ENCODE data around the gene CBFA2T3. TPM values are rescaled to one million over a fixed set of nuclear protein-coding genes. Genes with fewer than 3 reads are reported as not detected.

Gene CBFA2T3
- total RNA-seq, 1 donor from 2014 or later, result 32.8 TPM

GRCh38 chr16:88903267-88903666 is 73.7 kb downstream of the CBFA2T3 start:
- no peaks in the 10 kb centered on the region for H3K4me1 ChIP-seq
- TF ChIP-seq CTCF (IDR thresholded peaks at IDR 0.05), result no peak

GRCh38 chr16:88902744-88903143 is 74.3 kb downstream of the CBFA2T3 start:
- Histone ChIP-seq H3K27ac (no peak overlapping the region), H3K36me3 (no peaks in the 10 kb centered on the region)

More at GRCh38 chr16:88903267-88903666, 73.7 kb downstream of the CBFA2T3 start:
- intact Hi-C loops (cut with DNase I), result no loop called here
- Histone ChIP-seq H3K4me3 (no peak overlapping the region), H3K36me3 (no peaks in the 10 kb centered on the region), H3K27ac (no peak overlapping the region), H3K9me3 (no peaks in the 10 kb centered on the region), H3K27me3 (no peaks in the 10 kb centered on the region)
- no peak for DNase-seq (ENCODE audit: low spot score in 2 of 2)

GRCh38 chr16:88901718-88902337 is 75.2 kb downstream of the CBFA2T3 start:
- H3K4me1 ChIP-seq, result no peaks in the 10 kb centered on the region
- TF ChIP-seq CTCF (IDR thresholded peaks at IDR 0.05), result no peak
- intact Hi-C loops (cut with DNase I), result no loop called here
- H3K36me3 ChIP-seq, result no peaks in the 10 kb centered on the region
- H3K27ac ChIP-seq, result no peak overlapping the region
- H3K9me3 ChIP-seq, result no peaks in the 10 kb centered on the region
- no peaks in the 10 kb centered on the region for H3K27me3 ChIP-seq
- DNase-seq (ENCODE audit: low spot score in 2 of 2), result no peak
- H3K4me3 ChIP-seq, result no peak overlapping the region

More at GRCh38 chr16:88902744-88903143, 74.3 kb downstream of the CBFA2T3 start:
- H3K4me3 ChIP-seq, result no peak overlapping the region
- H3K4me1 ChIP-seq, result no peaks in the 10 kb centered on the region
- no peaks in the 10 kb centered on the region for H3K9me3 ChIP-seq
- DNase-seq (ENCODE audit: low spot score in 2 of 2), result no peak
- no peak for TF ChIP-seq CTCF (IDR thresholded peaks at IDR 0.05)
- H3K27me3 ChIP-seq, result no peaks in the 10 kb centered on the region
- intact Hi-C loops (cut with DNase I), result no loop called here

GRCh38 chr16:88900662-88901052 is 76.3 kb downstream of the CBFA2T3 start:
- no peaks in the 10 kb centered on the region for H3K36me3 ChIP-seq
- intact Hi-C loops (cut with DNase I), result no loop called here
- no peak for TF ChIP-seq CTCF (IDR thresholded peaks at IDR 0.05)
- DNase-seq (ENCODE audit: low spot score in 2 of 2), result no peak
- H3K4me3 ChIP-seq, result no peak overlapping the region
- no peak overlapping the region for H3K27ac ChIP-seq
- no peaks in the 10 kb centered on the region for H3K4me1 ChIP-seq
- no peaks in the 10 kb centered on the region for H3K27me3 ChIP-seq
- no peaks in the 10 kb centered on the region for H3K9me3 ChIP-seq

- no peak overlapping the region for H3K27ac ChIP-seq
- H3K27me3 ChIP-seq, result no peaks in the 10 kb centered on the region
- no peak for TF ChIP-seq CTCF (IDR thresholded peaks at IDR 0.05)
- no peak for DNase-seq (ENCODE audit: low spot score in 2 of 2)
- no peaks in the 10 kb centered on the region for H3K36me3 ChIP-seq
- no peak overlapping the region for H3K4me3 ChIP-seq
- no peaks in the 10 kb centered on the region for H3K4me1 ChIP-seq
- intact Hi-C loops (cut with DNase I), result no loop called here
- H3K9me3 ChIP-seq, result no peaks in the 10 kb centered on the region
Measured at GRCh38 chr16:88899901-88900661, 76.9 kb downstream of the CBFA2T3 start.
